Body of pancreas (tissue), 4 donors: Measurements from ENCODE around the gene CNTNAP2. TPM values are rescaled to one million over a fixed set of nuclear protein-coding genes. Genes with fewer than 3 reads are reported as not detected.

Experiments used
- ATAC-seq: fragments of 150-250 bp; one replicate; pipeline ENCODE4 v1.9.1; 2016
- DNase-seq, 4 donors: peaks; one replicate each; pipeline ENCODE4 v3.0.0-alpha.2; 2019
- H3K27ac ChIP-seq, 4 donors: fragments of 200-600 bp; sonication (generic); 1 replicate in 3 of 4; 2 replicates in 1 of 4; pipeline versions ENCODE4 v1.5.1 to v1.6.1; 2016 to 2019; ENCODE audit warnings: mild to moderate bottlenecking in 1 of 4, mixed read lengths in 1 of 4, moderate library complexity in 1 of 4
- H3K27me3 ChIP-seq, 2 donors: fragments of 200-600 bp; sonication (generic); one replicate each; pipeline ENCODE4 v1.6.0; 2016; ENCODE audit warnings: mild to moderate bottlenecking in 1 of 2
- H3K36me3 ChIP-seq, 2 donors: fragments of 200-600 bp; sonication (generic); replicated peaks in 1 of 2; 2 replicates each; pipeline ENCODE4 v1.5.1; 2016; ENCODE audit warnings: low read depth in 2 of 2; ENCODE audit not compliant: insufficient read depth in 1 of 2
- H3K4me1 ChIP-seq: fragments of 200-600 bp; sonication (generic); one replicate; pipeline ENCODE4 v1.6.0; 2016
- H3K4me3 ChIP-seq, 2 donors: fragments of 200-600 bp; sonication (generic); 1 replicate in 1 of 2; 2 replicates in 1 of 2; pipeline ENCODE4 v1.5.1; 2016 to 2019
- H3K9me3 ChIP-seq, 3 donors: fragments of 200-600 bp; sonication (generic); 1 replicate in 2 of 3; 2 replicates in 1 of 3; pipeline ENCODE4 v1.5.1; 2016
- CTCF ChIP-seq, 7 experiments: fragments of 450-650 bp in 4 of 7; fragments of 200-600 bp in 3 of 7; sonication (generic) in 3 of 7; IDR thresholded peaks; one replicate each; pipeline ENCODE4 v1.5.1; 2016 to 2019; ENCODE audit warnings: antibody characterized with exemption in 7 of 7
- POLR2A ChIP-seq, 3 donors: fragments of 450-650 bp; IDR thresholded peaks; one replicate each; pipeline ENCODE4 v1.6.1; 2016; ENCODE audit warnings: antibody characterized with exemption in 3 of 3, mild to moderate bottlenecking in 2 of 3
- WGBS, 2 donors: methylation state at CpG; one replicate each; pipeline ENCODE4 v1.1.5; 2017; 5-methylcytosine and 5-hydroxymethylcytosine counted together
- intact Hi-C: fragments of 100-400 bp; cut with DNase I; formaldehyde crosslinking; loops from one replicate; pipeline ENCODE4 v1.15.1; 2023
- microRNA-seq, 2 donors: library from miRNA; unstranded; fragments of <30 nt; microRNA quantifications; one replicate each; pipeline ENCODE4, GENCODE V29; 2016; ENCODE audit warnings: borderline number of aligned reads in 2 of 2, borderline replicate concordance in 2 of 2
- small RNA-seq: library from RNA; depleted of rRNA; stranded (forward); fragments of <200 nt; gene quantifications from one replicate; pipeline ENCODE3, GENCODE V24; 2016
- total RNA-seq, 2 donors: library from RNA; depleted of rRNA; stranded (reverse); fragments of >200 nt; gene quantifications; one replicate each; pipeline ENCODE4 v1.1.0, GENCODE V29; 2016

Gene CNTNAP2
- total RNA-seq, 2 donors from 2014 or later: 1.0 TPM; not detected in 1

DNA sequence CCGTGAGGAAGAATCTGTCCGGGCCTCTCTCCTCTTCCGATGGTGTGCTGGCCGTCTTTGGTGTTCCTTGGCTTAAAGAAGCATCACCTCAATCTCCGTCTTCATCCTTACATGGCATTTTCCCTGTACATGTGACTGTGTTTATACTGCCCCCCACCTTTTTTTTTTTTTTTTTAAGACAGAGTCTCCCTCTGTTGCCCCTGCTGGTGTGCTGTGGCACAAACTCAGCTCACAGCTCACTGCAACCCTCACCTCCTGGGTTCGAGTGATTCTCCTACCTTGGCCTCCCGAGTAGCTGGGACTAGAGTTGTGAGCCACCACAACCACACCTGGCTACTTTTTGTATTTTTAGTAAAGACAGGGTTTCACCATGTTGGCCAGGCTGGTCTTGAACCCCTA lies 2352.1 kb downstream of the CNTNAP2 start:
- ATAC-seq: no peak
- no peak overlapping the region for H3K4me3 ChIP-seq
- TF ChIP-seq POLR2A (IDR thresholded peaks at IDR 0.05) (no peak), CTCF (IDR thresholded peaks at IDR 0.05) (no peak)
- intact Hi-C loops: no loop called here
- no peaks in the 10 kb centered on the region for H3K4me1 ChIP-seq
- 71 to 72% methylated on average over 7 of the region's 7 CpGs for WGBS, 2 donors
- no peak overlapping the region for H3K27ac ChIP-seq
- no peaks in the 10 kb centered on the region for H3K36me3 ChIP-seq
- no peaks in the 10 kb centered on the region for H3K9me3 ChIP-seq
- no peak for DNase-seq
- H3K27me3 ChIP-seq: no peaks in the 10 kb centered on the region

Small RNA genes lying within 50 kb of the gene (microRNA-seq; reads per million reads assigned to microRNA genes)
- 0 reads per million in 2 donors for gene MIR548F4

Small RNA genes lying within 50 kb of the gene (small RNA-seq; reads per million reads assigned to genes)
- not detected for gene AC005518.2
- gene MIR548F4: not detected
- not detected for gene RANP2
- gene RF00012: not detected
- not detected for gene RF00019
- not detected for gene RF02271
- not detected for gene RN7SL456P
- gene RN7SL72P: not detected
- 0.23 reads per million for gene RNA5SP249
- gene RNU6-1184P: not detected
